ENCODE measurements around the gene DIDO1. TPM values are rescaled to one million over a fixed set of nuclear protein-coding genes. Genes with fewer than 3 reads are reported as not detected.
A peak's percentile ranks its signal among the peaks of the same experiment; 100 is the strongest.

The DIDO1 gene
- total and polyA plus RNA-seq, 8 donors: 38.1 to 65.9 (median 58.5) TPM

DNA sequence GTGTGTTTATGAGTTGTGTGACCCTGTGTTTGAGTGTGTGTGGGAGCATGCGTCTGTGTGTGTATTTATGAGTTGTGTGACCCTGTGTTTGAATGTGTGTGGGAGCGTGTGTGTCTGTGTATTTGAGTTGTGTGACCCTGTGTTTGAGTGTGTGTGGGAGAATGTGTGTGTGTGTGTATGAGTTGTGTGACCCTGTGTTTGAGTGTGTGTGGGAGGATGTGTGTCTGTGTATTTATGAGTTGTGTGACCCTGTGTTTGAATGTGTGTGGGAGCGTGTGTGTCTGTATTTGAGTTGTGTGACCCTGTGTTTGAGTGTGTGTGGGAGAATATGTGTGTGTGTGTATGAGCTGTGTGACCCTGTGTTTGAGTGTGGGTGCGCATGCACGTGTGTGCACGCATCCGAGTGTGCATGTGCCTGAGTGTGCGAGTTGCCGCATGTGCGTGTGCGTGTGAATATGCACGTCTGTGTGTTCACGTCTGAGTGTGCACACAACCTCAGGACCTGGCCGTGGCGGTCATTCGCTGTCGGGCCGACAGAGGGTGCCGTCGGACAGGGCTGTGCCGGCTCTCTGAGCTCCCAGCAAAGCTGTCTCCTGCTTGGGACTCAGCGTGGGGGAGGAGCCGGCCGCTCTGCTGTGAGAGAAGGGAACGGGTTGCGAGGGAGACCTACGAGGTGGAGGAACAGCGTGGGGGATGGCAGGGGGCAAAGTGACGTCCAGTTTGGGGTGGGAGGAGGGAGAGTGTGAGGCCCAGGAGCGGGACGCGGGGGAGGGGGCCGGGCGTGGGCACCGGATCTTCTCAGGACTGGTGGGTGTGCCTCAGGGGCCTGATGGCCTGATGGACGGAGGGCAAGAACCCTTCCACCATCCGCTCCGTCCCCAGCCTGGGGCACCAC, 45.9 kb upstream of the DIDO1 start:
- Histone ChIP-seq H3K27me3 (peaks cover 37 to 85% of the 10 kb centered on the region in 2 donors), H3K4me3 (no peak overlapping the region), H3K9me3 (no peaks in the 10 kb centered on the region), H3K4me1 (peaks cover 4 to 8% of the 10 kb centered on the region in 2 donors), H3K27ac (no peak overlapping the region), H3K36me3 (no peaks in the 10 kb centered on the region)
- ATAC-seq (peak; percentile 99), DNase-seq (peak; percentile 70 to 95 (median 85))
- intact Hi-C loops (cut with DNase I): no loop called here
- TF ChIP-seq, protein P1, sequence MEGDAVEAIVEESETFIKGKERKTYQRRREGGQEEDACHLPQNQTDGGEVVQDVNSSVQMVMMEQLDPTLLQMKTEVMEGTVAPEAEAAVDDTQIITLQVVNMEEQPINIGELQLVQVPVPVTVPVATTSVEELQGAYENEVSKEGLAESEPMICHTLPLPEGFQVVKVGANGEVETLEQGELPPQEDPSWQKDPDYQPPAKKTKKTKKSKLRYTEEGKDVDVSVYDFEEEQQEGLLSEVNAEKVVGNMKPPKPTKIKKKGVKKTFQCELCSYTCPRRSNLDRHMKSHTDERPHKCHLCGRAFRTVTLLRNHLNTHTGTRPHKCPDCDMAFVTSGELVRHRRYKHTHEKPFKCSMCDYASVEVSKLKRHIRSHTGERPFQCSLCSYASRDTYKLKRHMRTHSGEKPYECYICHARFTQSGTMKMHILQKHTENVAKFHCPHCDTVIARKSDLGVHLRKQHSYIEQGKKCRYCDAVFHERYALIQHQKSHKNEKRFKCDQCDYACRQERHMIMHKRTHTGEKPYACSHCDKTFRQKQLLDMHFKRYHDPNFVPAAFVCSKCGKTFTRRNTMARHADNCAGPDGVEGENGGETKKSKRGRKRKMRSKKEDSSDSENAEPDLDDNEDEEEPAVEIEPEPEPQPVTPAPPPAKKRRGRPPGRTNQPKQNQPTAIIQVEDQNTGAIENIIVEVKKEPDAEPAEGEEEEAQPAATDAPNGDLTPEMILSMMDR (IDR thresholded peaks at IDR 0.05): peak; percentile 78 to 82

DNA sequence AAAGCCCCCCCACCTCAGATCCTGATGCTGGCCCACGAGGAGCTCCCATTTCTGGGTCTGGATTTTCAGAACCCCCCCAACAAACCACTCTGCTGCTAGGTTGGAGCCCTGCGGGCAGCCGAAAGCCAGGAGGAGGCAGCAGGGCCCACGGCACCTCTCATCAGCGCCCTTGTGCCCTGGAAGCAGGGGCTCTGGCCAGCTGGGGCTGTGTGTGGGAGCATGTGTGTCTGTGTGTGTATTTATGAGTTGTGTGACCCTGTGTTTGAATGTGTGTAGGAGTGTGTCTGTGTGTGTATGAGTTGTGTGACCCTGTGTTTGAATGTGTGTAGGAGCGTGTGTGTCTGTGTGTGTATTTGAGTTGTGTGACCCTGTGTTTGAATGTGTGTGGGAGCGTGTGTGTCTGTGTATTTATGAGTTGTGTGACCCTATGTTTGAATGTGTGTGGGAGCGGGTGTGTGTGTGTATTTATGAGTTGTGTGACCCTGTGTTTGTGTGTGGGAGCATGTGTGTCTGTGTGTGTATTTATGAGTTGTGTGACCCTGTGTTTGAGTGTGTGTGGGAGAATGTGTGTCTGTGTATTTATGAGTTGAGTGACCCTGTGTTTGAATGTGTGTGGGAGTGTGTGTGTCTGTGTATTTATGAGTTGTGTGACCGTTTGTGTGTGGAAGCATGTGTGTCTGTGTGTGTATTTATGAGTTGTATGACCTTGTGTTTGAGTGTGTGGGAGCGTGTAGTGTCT, 45.1 kb upstream of the DIDO1 start:
- intact Hi-C loops (cut with DNase I): no loop called here
- TF ChIP-seq, protein P1 (IDR thresholded peaks at IDR 0.05): no peak
- DNase-seq (no peak), ATAC-seq (no peak)
- peaks cover 35 to 77% of the 10 kb centered on the region in 2 donors for H3K27me3 ChIP-seq
- H3K36me3 ChIP-seq: no peaks in the 10 kb centered on the region
- no peak overlapping the region for H3K27ac ChIP-seq
- no peaks in the 10 kb centered on the region for H3K9me3 ChIP-seq
- H3K4me3 ChIP-seq: no peak overlapping the region
- H3K4me1 ChIP-seq: peaks cover 4 to 8% of the 10 kb centered on the region in 2 donors

DNA sequence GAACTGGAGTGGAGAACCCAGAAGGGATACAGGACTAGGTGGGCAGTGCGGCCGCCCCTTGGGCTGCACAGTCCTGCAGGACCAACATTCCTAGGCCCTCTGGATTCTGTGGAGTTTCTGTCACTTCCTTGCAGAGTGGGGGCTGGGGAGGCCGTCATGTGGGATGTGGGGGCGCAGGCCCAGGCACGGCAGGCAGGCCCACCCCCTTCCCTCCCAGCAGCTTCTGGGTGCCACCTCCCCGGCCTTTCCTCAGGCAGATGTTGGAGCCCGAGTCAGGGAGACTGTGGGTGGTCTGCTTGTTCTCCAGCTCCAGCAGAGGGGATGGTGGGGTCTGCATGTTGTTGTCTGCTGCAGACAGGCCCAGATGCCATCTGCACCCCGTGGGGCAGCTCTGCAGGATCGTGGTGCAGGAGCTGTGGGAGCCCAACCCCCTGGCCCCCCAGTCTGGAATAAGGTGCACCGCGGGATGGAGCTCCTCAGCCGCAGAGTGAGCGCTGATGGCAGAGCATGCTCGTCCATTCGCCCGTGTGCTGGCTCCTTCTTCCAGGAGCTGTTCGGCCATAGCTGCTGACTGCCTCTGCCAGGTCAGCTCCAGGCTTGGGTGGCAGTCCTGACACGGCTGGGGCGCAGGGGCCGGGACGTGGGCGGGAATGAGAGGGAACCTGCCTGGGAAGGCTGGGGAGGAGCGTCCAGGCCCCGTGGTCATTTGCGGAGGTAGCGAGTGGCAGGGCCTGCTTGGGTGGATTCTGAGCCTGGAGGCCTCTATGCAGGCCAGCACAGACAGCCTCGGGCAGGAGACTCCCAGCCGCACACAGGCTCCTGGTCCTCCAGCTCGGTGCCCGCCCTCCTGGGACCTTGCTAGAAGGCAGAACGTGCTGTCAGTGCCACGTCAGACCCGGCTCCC, 44.3 kb upstream of the DIDO1 start:
- no peak overlapping the region for H3K27ac ChIP-seq
- ATAC-seq (no peak), DNase-seq (no peak)
- peaks cover 33 to 69% of the 10 kb centered on the region in 2 donors for H3K27me3 ChIP-seq
- intact Hi-C loops (cut with DNase I): no loop called here
- TF ChIP-seq, protein P1 (IDR thresholded peaks at IDR 0.05): no peak
- peaks cover 0 to 3% of the 10 kb centered on the region in 2 donors for H3K36me3 ChIP-seq
- H3K9me3 ChIP-seq: no peaks in the 10 kb centered on the region
- peaks cover 4 to 8% of the 10 kb centered on the region in 2 donors for H3K4me1 ChIP-seq
- no peak overlapping the region for H3K4me3 ChIP-seq

DNA sequence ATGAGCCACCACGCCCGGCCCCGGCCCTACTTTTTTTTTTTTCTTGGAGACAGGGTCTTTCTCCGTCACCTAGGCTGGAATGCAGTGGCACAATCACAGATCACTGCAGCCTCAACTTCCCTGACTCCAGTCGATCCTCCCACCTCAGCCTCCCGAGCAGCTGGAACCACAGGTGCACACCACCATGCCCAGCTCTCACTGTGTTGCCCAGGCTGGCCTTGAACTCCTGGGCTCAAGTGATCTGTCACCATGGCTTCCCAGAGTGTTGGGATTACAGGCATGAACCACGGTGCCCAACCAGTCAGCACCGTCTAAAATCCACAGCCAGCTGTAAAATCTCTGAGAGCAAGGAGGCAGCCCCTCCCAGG, 43.6 kb upstream of the DIDO1 start:
- no peaks in the 10 kb centered on the region for H3K9me3 ChIP-seq
- ATAC-seq (no peak), DNase-seq (no peak)
- peaks cover 4 to 8% of the 10 kb centered on the region in 2 donors for H3K4me1 ChIP-seq
- H3K36me3 ChIP-seq: peaks cover 0 to 9% of the 10 kb centered on the region in 2 donors
- intact Hi-C loops (cut with DNase I): no loop called here
- no peak overlapping the region for H3K4me3 ChIP-seq
- TF ChIP-seq, protein P1 (IDR thresholded peaks at IDR 0.05): no peak
- no peak overlapping the region for H3K27ac ChIP-seq
- H3K27me3 ChIP-seq: peaks cover 28 to 63% of the 10 kb centered on the region in 2 donors
